Gastroesophageal sphincter (tissue), 4 donors: Measurements from ENCODE around the gene KCTD3. TPM values are rescaled to one million over a fixed set of nuclear protein-coding genes. Genes with fewer than 3 reads are reported as not detected.

Source experiments
- ATAC-seq: fragments of 150-250 bp; one replicate; pipeline ENCODE4 v1.9.1; 2016; ENCODE audit warnings: mild to moderate bottlenecking, moderate library complexity
- H3K27ac ChIP-seq, 4 donors: fragments of 200-600 bp; sonication (generic) in 3 of 4; 1 replicate in 3 of 4; 2 replicates in 1 of 4; pipeline ENCODE4 v1.5.1; 2016 to 2019
- H3K27me3 ChIP-seq: fragments of 200-600 bp; sonication (generic); one replicate; pipeline ENCODE4 v1.5.1; 2019
- H3K36me3 ChIP-seq, 2 donors: fragments of 200-600 bp; sonication (generic); one replicate each; pipeline ENCODE4 v1.5.1; 2019; ENCODE audit warnings: control low read depth in 1 of 2
- H3K4me1 ChIP-seq, 3 donors: fragments of 200-600 bp; sonication (generic); 1 replicate in 2 of 3; 2 replicates in 1 of 3; pipeline ENCODE4 v1.5.1; 2016 to 2019; ENCODE audit warnings: control low read depth in 2 of 3
- H3K4me3 ChIP-seq, 2 donors: fragments of 200-600 bp; sonication (generic); one replicate each; pipeline ENCODE4 v1.5.1; 2019; ENCODE audit warnings: mild to moderate bottlenecking in 1 of 2, moderate library complexity in 1 of 2
- H3K9me3 ChIP-seq, 3 donors: fragments of 200-600 bp; sonication (generic); one replicate each; pipeline ENCODE4 v1.5.1; 2017 to 2019; ENCODE audit warnings: control low read depth in 2 of 3
- EP300 ChIP-seq: sonication (generic); formaldehyde crosslinking; IDR thresholded peaks from one replicate; pipeline ENCODE4 v1.6.1; 2017; ENCODE audit warnings: antibody characterized with exemption, mild to moderate bottlenecking
- POLR2A ChIP-seq, 2 donors: fragments of 450-650 bp; IDR thresholded peaks; one replicate each; pipeline ENCODE4 v1.6.1; 2017; ENCODE audit warnings: antibody characterized with exemption in 2 of 2, mild to moderate bottlenecking in 2 of 2, moderate library complexity in 1 of 2
- POLR2AphosphoS5 ChIP-seq: sonication (generic); formaldehyde crosslinking; IDR thresholded peaks from one replicate; pipeline ENCODE4 v1.6.1; 2017; ENCODE audit warnings: antibody characterized with exemption
- WGBS, 2 donors: methylation state at CpG; one replicate each; pipeline ENCODE4 v1.1.5; 2018; ENCODE audit warnings: low coverage in 1 of 2; 5-methylcytosine and 5-hydroxymethylcytosine counted together
- total RNA-seq, 4 donors: library from RNA; depleted of rRNA; stranded (reverse); fragments of >200 nt; gene quantifications; one replicate each; pipeline ENCODE4 v1.1.0, GENCODE V29; 2016
- TF ChIP-seq, protein P1 (sequence below), 4 experiments: fragments of 200-600 bp in 2 of 4; fragments of 450-650 bp in 2 of 4; sonication (generic) in 1 of 4; IDR thresholded peaks; one replicate each; pipeline ENCODE4 v1.5.1; 2017 to 2019; ENCODE audit warnings: antibody characterized with exemption in 4 of 4, mild to moderate bottlenecking in 2 of 4, moderate library complexity in 2 of 4

The KCTD3 gene
- total RNA-seq, 4 donors from 2014 or later, result 67.9 to 77.3 (median 73.9) TPM

DNA sequence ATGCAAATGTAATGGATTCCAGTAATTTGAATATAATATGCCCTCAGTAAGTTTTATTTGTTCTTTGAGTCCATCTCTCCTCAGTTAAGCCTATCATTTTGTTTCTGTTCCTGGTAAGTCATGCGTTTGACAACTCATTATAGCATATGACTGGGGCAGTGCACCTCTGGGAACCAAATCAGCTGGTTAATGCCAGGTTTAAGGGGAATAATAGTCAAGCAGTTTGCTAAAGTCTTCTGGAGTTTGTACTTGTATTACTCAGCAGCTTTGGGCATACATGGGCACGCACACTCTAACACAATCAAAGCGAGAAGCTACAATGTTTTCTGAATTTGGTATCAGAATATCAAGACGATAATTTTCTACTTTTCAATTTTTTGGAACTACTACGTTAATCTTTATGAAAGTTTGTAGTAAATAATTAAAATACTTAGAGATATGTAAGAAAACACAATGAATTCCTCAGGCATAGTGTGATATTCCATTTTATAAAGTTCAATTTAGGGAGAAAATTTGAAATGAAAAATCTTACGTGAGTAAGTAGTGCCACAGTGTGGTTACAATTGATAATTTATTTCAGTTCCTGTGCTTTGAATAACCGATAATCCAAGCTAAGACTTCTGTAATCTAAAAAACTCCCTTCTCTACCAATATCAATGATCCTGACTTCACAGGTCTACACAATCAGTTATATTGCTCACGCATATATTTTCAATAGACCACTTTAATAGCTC, 43.8 kb upstream of the KCTD3 start:
- H3K27ac ChIP-seq, result no peak overlapping the region
- no peaks in the 10 kb centered on the region for H3K9me3 ChIP-seq
- no peaks in the 10 kb centered on the region for H3K4me1 ChIP-seq
- WGBS, 2 donors, result 53 to 58% methylated on average over 8 of the region's 8 CpGs
- H3K4me3 ChIP-seq, result no peak overlapping the region
- TF ChIP-seq, protein P1, sequence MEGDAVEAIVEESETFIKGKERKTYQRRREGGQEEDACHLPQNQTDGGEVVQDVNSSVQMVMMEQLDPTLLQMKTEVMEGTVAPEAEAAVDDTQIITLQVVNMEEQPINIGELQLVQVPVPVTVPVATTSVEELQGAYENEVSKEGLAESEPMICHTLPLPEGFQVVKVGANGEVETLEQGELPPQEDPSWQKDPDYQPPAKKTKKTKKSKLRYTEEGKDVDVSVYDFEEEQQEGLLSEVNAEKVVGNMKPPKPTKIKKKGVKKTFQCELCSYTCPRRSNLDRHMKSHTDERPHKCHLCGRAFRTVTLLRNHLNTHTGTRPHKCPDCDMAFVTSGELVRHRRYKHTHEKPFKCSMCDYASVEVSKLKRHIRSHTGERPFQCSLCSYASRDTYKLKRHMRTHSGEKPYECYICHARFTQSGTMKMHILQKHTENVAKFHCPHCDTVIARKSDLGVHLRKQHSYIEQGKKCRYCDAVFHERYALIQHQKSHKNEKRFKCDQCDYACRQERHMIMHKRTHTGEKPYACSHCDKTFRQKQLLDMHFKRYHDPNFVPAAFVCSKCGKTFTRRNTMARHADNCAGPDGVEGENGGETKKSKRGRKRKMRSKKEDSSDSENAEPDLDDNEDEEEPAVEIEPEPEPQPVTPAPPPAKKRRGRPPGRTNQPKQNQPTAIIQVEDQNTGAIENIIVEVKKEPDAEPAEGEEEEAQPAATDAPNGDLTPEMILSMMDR (IDR thresholded peaks at IDR 0.05), result no peak
- TF ChIP-seq POLR2AphosphoS5 (no peak), POLR2A (IDR thresholded peaks at IDR 0.05) (no peak), EP300 (no peak)
- no peaks in the 10 kb centered on the region for H3K36me3 ChIP-seq
- no peaks in the 10 kb centered on the region for H3K27me3 ChIP-seq
- ATAC-seq, result no peak

DNA sequence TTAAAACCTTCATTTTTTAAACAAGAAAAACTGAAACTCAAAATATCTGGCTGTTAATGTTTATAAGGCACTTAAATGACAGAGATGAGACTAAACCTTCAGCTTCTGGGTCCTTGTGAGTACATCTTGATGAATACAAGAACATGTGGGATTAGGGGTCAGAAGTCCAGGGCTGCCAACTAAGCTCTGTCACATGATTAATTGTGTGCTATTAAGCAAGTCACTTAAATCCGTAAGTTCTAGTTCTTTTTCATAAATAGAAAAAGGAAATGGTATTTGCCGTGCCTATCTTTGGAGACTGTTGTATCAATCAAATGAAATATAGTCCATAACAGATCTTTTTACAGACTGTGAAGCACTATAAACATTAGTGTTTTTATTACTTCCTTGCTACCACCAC, 43.2 kb upstream of the KCTD3 start:
- 12 to 28% methylated on average over 2 of the region's 2 CpGs for WGBS, 2 donors

DNA sequence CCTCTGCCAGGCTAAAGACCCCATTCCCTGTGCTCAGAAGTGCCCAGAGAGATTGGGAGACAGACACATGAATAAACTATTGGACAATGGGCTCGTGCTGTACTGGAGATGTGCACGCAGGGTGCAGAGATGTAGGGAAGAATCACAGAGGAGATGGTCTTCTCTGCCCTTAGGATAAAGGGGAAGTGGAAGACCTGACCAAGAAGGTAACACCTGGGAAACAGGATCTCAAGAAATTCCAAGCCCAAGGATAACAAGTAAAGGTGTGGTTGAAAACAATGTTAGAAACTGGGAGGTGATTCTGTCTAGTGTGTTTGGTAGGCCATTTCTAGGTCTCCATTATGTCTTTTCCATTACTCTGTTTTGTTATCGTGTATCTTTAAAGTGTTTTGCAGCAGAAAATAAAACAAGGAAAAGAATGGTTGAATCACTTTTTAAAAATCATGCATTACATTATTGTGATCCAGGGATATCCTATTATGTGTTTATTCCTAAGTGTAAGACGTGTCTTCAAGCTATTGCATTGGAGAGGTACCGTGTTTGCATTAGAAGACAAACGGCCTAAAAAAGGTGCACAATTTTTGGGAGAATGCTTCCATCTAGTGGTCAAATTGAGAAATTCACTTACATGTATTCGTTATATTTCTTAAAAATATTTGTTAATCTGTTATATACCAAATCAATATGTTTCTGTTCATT, 40.8 kb upstream of the KCTD3 start:
- WGBS, 2 donors, result 20 to 34% methylated on average over 5 to 7 of the region's 7 CpGs
- TF ChIP-seq EP300 (no peak), POLR2AphosphoS5 (no peak), POLR2A (IDR thresholded peaks at IDR 0.05) (no peak)
- TF ChIP-seq, protein P1 (IDR thresholded peaks at IDR 0.05), result peak; percentile 56 to 68 (median 61)
- H3K4me1 ChIP-seq, result no peaks in the 10 kb centered on the region
- H3K27ac ChIP-seq, result no peak overlapping the region
- H3K27me3 ChIP-seq, result no peaks in the 10 kb centered on the region
- no peaks in the 10 kb centered on the region for H3K36me3 ChIP-seq
- ATAC-seq, result no peak
- H3K9me3 ChIP-seq, result no peaks in the 10 kb centered on the region
- no peak overlapping the region for H3K4me3 ChIP-seq

More for the DNA sequence above, 43.2 kb upstream of the KCTD3 start:
- Histone ChIP-seq H3K36me3 (no peaks in the 10 kb centered on the region), H3K27ac (no peak overlapping the region), H3K4me3 (no peak overlapping the region), H3K27me3 (no peaks in the 10 kb centered on the region), H3K4me1 (no peaks in the 10 kb centered on the region), H3K9me3 (no peaks in the 10 kb centered on the region)
- TF ChIP-seq, protein P1 (IDR thresholded peaks at IDR 0.05), result no peak
- TF ChIP-seq POLR2A (IDR thresholded peaks at IDR 0.05) (no peak), EP300 (no peak), POLR2AphosphoS5 (no peak)
- ATAC-seq, result no peak

DNA sequence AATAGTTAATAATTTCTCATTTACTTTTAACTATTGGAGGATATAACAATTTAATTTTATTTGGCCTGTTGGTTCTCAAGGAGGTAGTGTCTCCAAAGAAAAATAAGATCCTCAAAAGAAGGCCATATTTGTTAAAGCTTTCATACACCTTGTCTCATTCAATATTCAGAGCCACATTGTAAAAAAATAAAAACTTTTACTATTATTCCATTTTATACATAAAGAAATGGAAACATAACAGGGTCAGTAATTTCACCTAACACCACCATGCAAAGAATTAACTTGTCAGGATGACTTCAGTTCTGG, 40.3 kb upstream of the KCTD3 start:
- ATAC-seq, result no peak
- Histone ChIP-seq H3K9me3 (no peaks in the 10 kb centered on the region), H3K36me3 (no peaks in the 10 kb centered on the region), H3K4me3 (no peak overlapping the region), H3K27ac (no peak overlapping the region), H3K27me3 (no peaks in the 10 kb centered on the region), H3K4me1 (no peaks in the 10 kb centered on the region)
- TF ChIP-seq POLR2AphosphoS5 (no peak), EP300 (no peak), POLR2A (IDR thresholded peaks at IDR 0.05) (no peak)
- TF ChIP-seq, protein P1 (IDR thresholded peaks at IDR 0.05), result no peak

DNA sequence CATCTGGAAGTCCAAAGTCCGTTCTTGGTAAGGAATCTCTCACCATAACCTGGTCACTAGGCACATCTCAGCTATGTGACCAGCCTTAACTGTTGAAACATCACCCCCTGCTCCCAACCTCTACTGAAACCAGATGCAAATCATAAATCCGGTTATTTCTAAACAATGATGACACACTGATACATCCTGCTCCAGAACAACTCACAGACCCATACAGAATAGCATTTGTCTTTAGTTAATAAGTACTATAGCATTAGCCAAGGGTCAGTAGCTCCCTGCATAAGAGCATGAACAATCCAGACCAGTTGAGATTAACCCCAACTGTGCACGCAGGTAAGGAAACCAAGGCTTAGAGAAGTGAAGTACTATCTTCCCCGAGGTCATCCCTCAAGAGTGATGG, 38.0 kb upstream of the KCTD3 start:
- Histone ChIP-seq H3K4me3 (no peak overlapping the region), H3K36me3 (no peaks in the 10 kb centered on the region), H3K4me1 (no peaks in the 10 kb centered on the region), H3K27me3 (no peaks in the 10 kb centered on the region), H3K9me3 (no peaks in the 10 kb centered on the region), H3K27ac (no peak overlapping the region)
- WGBS, 2 donors, result 50 to 55% methylated on average over 4 of the region's 4 CpGs
- ATAC-seq, result no peak
- TF ChIP-seq, protein P1 (IDR thresholded peaks at IDR 0.05), result no peak
- TF ChIP-seq POLR2A (IDR thresholded peaks at IDR 0.05) (no peak), POLR2AphosphoS5 (no peak), EP300 (no peak)
